HCT116 (cell line): ENCODE data around the gene GRIA1. TPM values are rescaled to one million over a fixed set of nuclear protein-coding genes. Genes with fewer than 3 reads are reported as not detected.

Source experiments
- ATAC-seq: fragments of 200-7000 bp; cut with Tn5 transposase; 2 replicates; pipeline ENCODE4 v1.9.1; 2020; ENCODE audit warnings: mild to moderate bottlenecking, moderate library complexity
- BruUV-seq: library from RNA; stranded (reverse); fragments of 400-500 nt; replicated peaks from 2 replicates; lab custom pipeline; 2021; lab: Mats Ljungman, UMichigan
- CTCF ChIA-PET: fragments of 300-600 bp; sonication (Branson Sonifier 250); formaldehyde crosslinking; loops from one replicate; lab custom pipeline; 2021; ENCODE audit warnings: antibody characterized with exemption; lab: Charles Lee
- POLR2A ChIA-PET: fragments of 300-600, 350-600 bp; sonication (Branson Sonifier 250); formaldehyde crosslinking; loops from one replicate; lab custom pipeline; 2021; ENCODE audit warnings: antibody characterized with exemption; lab: Charles Lee
- RAD21 ChIA-PET, 2 experiments: fragments of 300-600 bp; sonication (Branson Sonifier 250); formaldehyde crosslinking; loops; one replicate each; lab custom pipeline; 2023; ENCODE audit warnings: low total read pairs in 2 of 2; ENCODE audit not compliant: uncharacterized antibody in 2 of 2, unreplicated experiment in 2 of 2, low non-redundant PET in 1 of 2; lab: Charles Lee
- DNase-seq: peaks from one replicate; pipeline ENCODE4 v3.0.0-alpha.2; 2010; ENCODE audit warnings: low read depth, low spot score
- H2AFZ ChIP-seq: fragments of 200-600 bp; shearing (Covaris generic), sonication (generic); 2 replicates; pipeline ENCODE4 v1.6.1; 2017; ENCODE audit warnings: low read depth, mixed run types, mixed read lengths, antibody characterized with exemption, low read length; ENCODE audit not compliant: poor library complexity, severe bottlenecking
- H3K27ac ChIP-seq: 2 replicates; pipeline ENCODE4 v1.5.1; 2012; ENCODE audit warnings: low read depth, low read length
- H3K27me3 ChIP-seq: fragments of 200-600 bp; sonication (generic); 2 replicates; pipeline ENCODE4 v1.6.1; 2016; ENCODE audit warnings: mixed run types, low read length, mixed read lengths; ENCODE audit not compliant: insufficient read depth
- H3K36me3 ChIP-seq, 2 experiments: fragments of 200-500 bp in 1 of 2; fragments of 200-600 bp in 1 of 2; sonication (Bioruptor generic) in 1 of 2; sonication (generic) in 1 of 2; 2 replicates each; pipeline versions ENCODE4 v1.5.1 to v1.6.1; 2014 to 2016; ENCODE audit warnings: low read length in 2 of 2, inconsistent platforms in 1 of 2, mixed read lengths in 1 of 2, mixed run types in 1 of 2; ENCODE audit not compliant: insufficient read depth in 2 of 2, control insufficient read depth in 1 of 2
- H3K4me1 ChIP-seq, 2 experiments: fragments of 200-600 bp in 1 of 2; sonication (generic) in 1 of 2; 2 replicates each; pipeline versions ENCODE4 v1.5.1 to v1.6.1; 2012 to 2017; ENCODE audit warnings: low read length in 2 of 2, inconsistent platforms in 1 of 2, mild to moderate bottlenecking in 1 of 2, mixed read lengths in 1 of 2, mixed run types in 1 of 2, moderate library complexity in 1 of 2; ENCODE audit not compliant: insufficient read depth in 2 of 2, control insufficient read depth in 1 of 2
- H3K4me2 ChIP-seq: fragments of 200-600 bp; sonication (generic); 2 replicates; pipeline ENCODE4 v1.6.1; 2017; ENCODE audit warnings: mixed run types, low read length, mixed read lengths
- H3K4me3 ChIP-seq, 2 experiments: fragments of 200-600 bp in 1 of 2; sonication (generic) in 1 of 2; replicated peaks in 1 of 2; 2 replicates each; pipeline ENCODE4 v1.5.1; 2011 to 2016; ENCODE audit warnings: low read length in 2 of 2, control low read depth in 1 of 2, low read depth in 1 of 2, mild to moderate bottlenecking in 1 of 2, mixed read lengths in 1 of 2, mixed run types in 1 of 2
- H3K79me2 ChIP-seq: fragments of 200-600 bp; sonication (generic); 2 replicates; pipeline ENCODE4 v1.6.1; 2017; ENCODE audit warnings: mild to moderate bottlenecking, mixed run types, low read length, moderate library complexity, mixed read lengths; ENCODE audit not compliant: insufficient read depth
- H3K9ac ChIP-seq: fragments of 200-600 bp; sonication (generic); 2 replicates; pipeline ENCODE4 v1.6.1; 2016; ENCODE audit warnings: low read length, mixed read lengths
- H3K9me2 ChIP-seq: fragments of 200-600 bp; sonication (generic), shearing (Covaris generic); 2 replicates; pipeline ENCODE4 v1.6.1; 2017; ENCODE audit warnings: mixed run types, mild to moderate bottlenecking, moderate library complexity; ENCODE audit not compliant: insufficient read depth
- H3K9me3 ChIP-seq, 2 experiments: fragments of 200-500 bp in 1 of 2; fragments of 200-600 bp in 1 of 2; sonication (Bioruptor generic) in 1 of 2; sonication (generic) in 1 of 2; 2 replicates each; pipeline ENCODE4 v1.6.1; 2014 to 2017; ENCODE audit warnings: low read length in 2 of 2, mixed read lengths in 2 of 2, inconsistent platforms in 1 of 2, low read depth in 1 of 2, mild to moderate bottlenecking in 1 of 2, mixed run types in 1 of 2, moderate library complexity in 1 of 2; ENCODE audit not compliant: control insufficient read depth in 1 of 2, insufficient read depth in 1 of 2
- H4K20me1 ChIP-seq: fragments of 200-600 bp; sonication (generic), shearing (Covaris generic); 2 replicates; pipeline ENCODE4 v1.6.1; 2017; ENCODE audit warnings: mixed run types, mild to moderate bottlenecking, moderate library complexity; ENCODE audit not compliant: insufficient read depth
- ATF3 ChIP-seq: IDR thresholded peaks from 2 replicates; pipeline ENCODE4 v1.6.1; 2012
- CTCF ChIP-seq, 3 experiments: fragments of 200-600 bp in 1 of 3; sonication (generic) in 1 of 3; IDR thresholded peaks in 2 of 3; conservative IDR thresholded peaks in 1 of 3; 2 replicates each; pipeline ENCODE4 v1.5.1; 2012 to 2017; ENCODE audit warnings: low read depth in 2 of 3, low read length in 2 of 3, antibody characterized with exemption in 1 of 3, borderline replicate concordance in 1 of 3, control low read depth in 1 of 3, mild to moderate bottlenecking in 1 of 3, mixed read lengths in 1 of 3, mixed run types in 1 of 3, moderate library complexity in 1 of 3; ENCODE audit not compliant: insufficient read depth in 1 of 3
- EGR1 ChIP-seq: IDR thresholded peaks from 2 replicates; pipeline ENCODE4 v1.6.1; 2012; ENCODE audit warnings: low read depth
- EZH2phosphoT487 ChIP-seq: fragments of 200-600 bp; IDR thresholded peaks from 2 replicates; pipeline ENCODE4 v1.6.1; 2018; ENCODE audit warnings: antibody characterized with exemption, borderline replicate concordance
- RAD21 ChIP-seq: IDR thresholded peaks from 2 replicates; pipeline ENCODE4 v1.6.1; 2012; ENCODE audit warnings: low read depth, mild to moderate bottlenecking
- YY1 ChIP-seq: IDR thresholded peaks from 2 replicates; pipeline ENCODE4 v1.6.1; 2011; ENCODE audit warnings: low read length, low read depth, moderate library complexity, mild to moderate bottlenecking; ENCODE audit not compliant: insufficient replicate concordance; ENCODE audit errors: extremely low read depth
- ZNF274 ChIP-seq: fragments of 200-500 bp; sonication (Bioruptor generic); IDR thresholded peaks from 2 replicates; pipeline ENCODE4 v1.6.1; 2014; ENCODE audit warnings: mild to moderate bottlenecking, low read depth, low read length, inconsistent platforms
- intact Hi-C: fragments of 100-400 bp; cut with micrococcal nuclease; formaldehyde crosslinking; loops from 2 replicates; pipeline ENCODE4 v1.10.0; 2022
- total RNA-seq: library from RNA; stranded (reverse); gene quantifications from one replicate; pipeline ENCODE4 v1.2.1, GENCODE V29; 2021; ENCODE audit not compliant: unreplicated experiment

Gene GRIA1
- total RNA-seq, 1 experiment from 2014 or later, result not detected

DNA sequence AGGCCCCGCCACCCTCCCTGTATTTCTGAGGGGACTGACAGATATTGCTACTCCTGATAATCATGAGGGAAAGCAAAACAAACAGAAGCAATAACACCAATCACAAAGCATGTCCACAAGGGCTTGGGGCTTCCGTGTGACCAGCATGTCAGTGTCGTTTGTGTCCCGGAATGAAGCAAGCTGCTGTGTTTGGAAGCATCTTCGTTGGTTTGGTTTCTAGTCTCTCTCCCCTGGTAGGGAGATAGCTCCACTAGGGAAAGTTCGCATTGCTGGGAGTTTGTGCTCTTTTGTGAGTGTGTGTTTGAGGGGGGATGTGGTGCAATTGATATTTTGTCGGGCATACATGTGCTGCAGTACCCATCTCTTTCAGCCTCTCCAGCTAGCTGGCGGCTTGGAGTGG lies 1.4 kb downstream of the GRIA1 start:
- CTCF ChIA-PET, result no interaction called here

DNA sequence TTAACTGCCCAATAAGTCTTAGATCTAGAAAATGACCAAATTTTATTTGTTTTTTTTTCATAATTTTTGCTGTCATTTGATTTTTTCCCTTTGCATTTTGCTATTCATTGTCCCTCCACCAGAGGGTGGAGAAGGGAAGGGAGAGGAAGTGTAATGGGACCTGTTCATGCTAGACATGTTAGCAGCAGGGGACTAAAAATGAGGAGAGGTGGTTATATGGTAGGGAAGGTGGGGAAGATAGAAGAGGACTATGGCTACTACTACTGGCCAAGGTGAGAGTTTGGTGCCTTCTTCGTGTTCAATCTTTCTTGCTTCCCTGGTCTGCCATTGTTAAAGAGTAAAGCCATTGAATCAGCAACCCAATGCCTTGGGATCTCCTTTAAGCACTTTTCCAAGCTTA lies 6.4 kb downstream of the GRIA1 start:
- DNase-seq, result peak; percentile 13
- CTCF ChIA-PET, result interaction anchor here (1.6 to 2.6 kb wide), 2 partner anchors 215 to 468 kb away, joined by 4 to 11 read pairs; no protein-coding TSS in a partner anchor
- TF ChIP-seq RAD21 (peak; percentile 87), CTCF (IDR thresholded peaks at IDR 0.05 in 2 of 3, conservative IDR thresholded peaks at IDR 0.05 in 1 of 3; ENCODE audit: borderline replicate concordance in 1 of 3, insufficient read depth in 1 of 3, low read depth in 2 of 3, low read length in 2 of 3) (peak; percentile 65 to 73 (median 68); a peak in 5 of 6 replicates), ZNF274 (no peak), EGR1 (no peak), ATF3 (no peak)
- peaks cover 39% of the 10 kb centered on the region for H3K27me3 ChIP-seq
- H3K9me2 ChIP-seq, result no peaks in the 10 kb centered on the region
- no peak overlapping the region for H3K9ac ChIP-seq
- no peaks in the 10 kb centered on the region for H3K9me3 ChIP-seq
- H4K20me1 ChIP-seq, result no peaks in the 10 kb centered on the region
- POLR2A ChIA-PET, result no interaction called here
- BruUV-seq, result no TSS peak
- H3K4me1 ChIP-seq, result no peaks in the 10 kb centered on the region
- no peak overlapping the region for H2AFZ ChIP-seq
- no peaks in the 10 kb centered on the region for H3K36me3 ChIP-seq
- RAD21 ChIA-PET, result interaction anchor here in 1 of 2 experiments (1.1 kb wide), 1 partner anchor 468 kb away, joined by 3 read pairs; no protein-coding TSS in a partner anchor
- intact Hi-C loops, result loop anchor here (1.0 to 5.0 kb wide), 4 partner anchors 214 to 965 kb away; no protein-coding TSS in a partner anchor
- no peak overlapping the region for H3K4me3 ChIP-seq
- no peak overlapping the region for H3K4me2 ChIP-seq
- no peak overlapping the region for H3K27ac ChIP-seq
- H3K79me2 ChIP-seq, result no peaks in the 10 kb centered on the region
- peak; percentile 63; the same call in 1 of the 2 replicates for ATAC-seq

More for the DNA sequence above, 1.4 kb downstream of the GRIA1 start:
- TF ChIP-seq YY1 (no peak), EZH2phosphoT487 (no peak)
- intact Hi-C loops, result no loop called here
- Histone ChIP-seq H3K36me3 (no peaks in the 10 kb centered on the region), H3K9ac (no peak overlapping the region), H3K4me3 (no peak overlapping the region), H3K4me1 (no peaks in the 10 kb centered on the region), H4K20me1 (no peaks in the 10 kb centered on the region), H3K27me3 (peaks cover 84% of the 10 kb centered on the region), H3K9me2 (no peaks in the 10 kb centered on the region), H2AFZ (no peak overlapping the region), H3K79me2 (no peaks in the 10 kb centered on the region), H3K27ac (no peak overlapping the region), H3K4me2 (no peak overlapping the region), H3K9me3 (no peaks in the 10 kb centered on the region)
- DNase-seq (no peak), ATAC-seq (no peak)
- no TSS peak for BruUV-seq
- RAD21 ChIA-PET, result no interaction called here
- POLR2A ChIA-PET, result no interaction called here
